Kidney epithelial cell (primary cell): ENCODE data around the gene PFN4. TPM values are rescaled to one million over a fixed set of nuclear protein-coding genes. Genes with fewer than 3 reads are reported as not detected.

ENCODE experiments used
- DNase-seq: peaks from one replicate; pipeline ENCODE4 v3.0.0-alpha.2; 2010; ENCODE audit warnings: low read depth
- H3K27me3 ChIP-seq: 2 replicates; pipeline ENCODE4 v1.6.0; 2011; ENCODE audit warnings: low read length; ENCODE audit not compliant: control insufficient read depth, insufficient read depth
- H3K36me3 ChIP-seq: 2 replicates; pipeline ENCODE4 v1.5.1; 2011; ENCODE audit warnings: low read length; ENCODE audit not compliant: control insufficient read depth, insufficient read depth
- H3K4me3 ChIP-seq: 2 replicates; pipeline ENCODE4 v1.5.1; 2011; ENCODE audit warnings: low read depth, mild to moderate bottlenecking, control low read depth, low read length
- CTCF ChIP-seq: IDR thresholded peaks from 2 replicates; pipeline ENCODE4 v1.5.1; 2011; ENCODE audit warnings: mild to moderate bottlenecking, moderate library complexity, low read length, control low read depth, inconsistent platforms; ENCODE audit not compliant: insufficient read depth, poor library complexity, severe bottlenecking
- total RNA-seq: library from RNA; depleted of rRNA; stranded (reverse); fragments of >200 nt; gene quantifications from 2 replicates; pipeline ENCODE4 v1.2.3, GENCODE V29; 2015

Gene PFN4
- total RNA-seq, 1 donor from 2014 or later, result 1.9 TPM

GRCh38 chr2:24077879-24078278 is 45.3 kb downstream of the PFN4 start:
- no peak for TF ChIP-seq CTCF
- DNase-seq, result no peak
- no peak overlapping the region for H3K4me3 ChIP-seq
- peaks cover 2% of the 10 kb centered on the region for H3K36me3 ChIP-seq
- H3K27me3 ChIP-seq, result no peaks in the 10 kb centered on the region

- Histone ChIP-seq H3K36me3 (peaks cover 2% of the 10 kb centered on the region), H3K27me3 (no peaks in the 10 kb centered on the region), H3K4me3 (peak overlapping the region; percentile 85)
- no peak for DNase-seq
- TF ChIP-seq CTCF, result no peak
Measured at GRCh38 chr2:24077535-24077877, 45.6 kb downstream of the PFN4 start.

GRCh38 chr2:24076849-24077534 is 46.1 kb downstream of the PFN4 start:
- Histone ChIP-seq H3K36me3 (peaks cover under 1% of the 10 kb centered on the region), H3K27me3 (no peaks in the 10 kb centered on the region), H3K4me3 (peak overlapping the region; percentile 85)
- DNase-seq, result no peak
- TF ChIP-seq CTCF, result no peak

GRCh38 chr2:24075915-24076848 is 47.0 kb downstream of the PFN4 start, which contains the start of gene SF3B6:
TSS of gene SF3B6 (minus strand) at chr2:24076326. CDS start at chr2:24076229, 97 bp downstream.
- H3K27me3 ChIP-seq, result no peaks in the 10 kb centered on the region
- TF ChIP-seq CTCF, result no peak
- H3K36me3 ChIP-seq, result no peaks in the 10 kb centered on the region
- peak within 1 kb of the TSS; percentile 85 for H3K4me3 ChIP-seq
- DNase-seq, result peak; percentile 94

- H3K36me3 ChIP-seq, result no peaks in the 10 kb centered on the region
- no peak for DNase-seq
- H3K4me3 ChIP-seq, result peak overlapping the region; percentile 85
- no peaks in the 10 kb centered on the region for H3K27me3 ChIP-seq
- TF ChIP-seq CTCF, result no peak
Measured at GRCh38 chr2:24075259-24075658, 47.9 kb downstream of the PFN4 start.
